ENCODE measurements around the gene PATZ1. TPM values are rescaled to one million over a fixed set of nuclear protein-coding genes. Genes with fewer than 3 reads are reported as not detected.
"Not testable (repeated sequence)": the region's sequence is repeated elsewhere in the genome, so short reads cannot be mapped to it uniquely, and the experiment has no call there.

The PATZ1 gene
- total RNA-seq (14.4 and 15.9 TPM in 2 replicates), polyA plus RNA-seq (6.1 and 6.7 TPM in 2 replicates), polyA minus RNA-seq (ENCODE audit: low replicate concordance) (18.4 and 23.1 TPM in 2 replicates)
- polyA plus RNA-seq (2012) = 9.2 and 11.5 TPM in 2 replicates

- TF ChIP-seq EZH2 (IDR thresholded peaks at IDR 0.05; ENCODE audit: low read length, missing control alignments) (no peak), CTCF (conservative IDR thresholded peaks at IDR 0.05 in 1 of 2, IDR thresholded peaks at IDR 0.05 in 1 of 2; ENCODE audit: low read depth in 1 of 2, low read length in 2 of 2) (no peak)
- peak; percentile 75 to 88 for DNase-seq (ENCODE audit: low read depth in 2 of 2)
- H3K4me2 ChIP-seq (ENCODE audit: extremely low read depth, insufficient read depth, low read length) = peak within 1 kb of the TSS; percentile 87
- H3K4me1 ChIP-seq (ENCODE audit: control insufficient read depth, extremely low read depth, insufficient read depth, low read length) = peaks cover 15% of the 10 kb centered on the region
- H2AFZ ChIP-seq (ENCODE audit: low read length) = peak within 1 kb of the TSS; percentile 33
- no peaks in the 10 kb centered on the region for H3K9me3 ChIP-seq (ENCODE audit: control insufficient read depth, insufficient read depth, low read depth, low read length)
- H3K9ac ChIP-seq (ENCODE audit: insufficient read depth, low read length) = peak within 1 kb of the TSS; percentile 48
- H3K4me3 ChIP-seq (replicated peaks in 1 of 4; ENCODE audit: control extremely low read depth in 1 of 4, insufficient read depth in 1 of 4, low read depth in 3 of 4, low read length in 4 of 4) = peak within 1 kb of the TSS; percentile 54 to 69 (median 65)
- H4K20me1 ChIP-seq (ENCODE audit: control insufficient read depth, extremely low read depth, insufficient read depth, low read length) = no peaks in the 10 kb centered on the region
- no peaks in the 10 kb centered on the region for H3K79me2 ChIP-seq (ENCODE audit: control insufficient read depth, insufficient read depth, low read length)
- H3K27ac ChIP-seq (ENCODE audit: insufficient read depth, low read length) = peak within 1 kb of the TSS; percentile 17
- H3K27me3 ChIP-seq (ENCODE audit: control insufficient read depth, insufficient read depth, low read length) = peaks cover 3% of the 10 kb centered on the region
- H3K36me3 ChIP-seq (ENCODE audit: control insufficient read depth, insufficient read depth, low read length) = peaks cover 10% of the 10 kb centered on the region
Measured at GRCh38 chr22:31346255-31346732, at the start of gene PATZ1. TSS of gene PATZ1 (minus strand) at chr22:31346346. CDS start at chr22:31345602, 744 bp downstream.

GRCh38 chr22:31394326-31394725, 48.2 kb upstream of the PATZ1 start:
- Histone ChIP-seq H3K9me3 (ENCODE audit: control insufficient read depth, insufficient read depth, low read depth, low read length) (no peaks in the 10 kb centered on the region), H3K4me2 (ENCODE audit: extremely low read depth, insufficient read depth, low read length) (no peak overlapping the region), H3K9ac (ENCODE audit: insufficient read depth, low read length) (no peak overlapping the region), H3K27me3 (ENCODE audit: control insufficient read depth, insufficient read depth, low read length) (no peaks in the 10 kb centered on the region), H3K4me1 (ENCODE audit: control insufficient read depth, extremely low read depth, insufficient read depth, low read length) (no peaks in the 10 kb centered on the region), H3K79me2 (ENCODE audit: control insufficient read depth, insufficient read depth, low read length) (no peaks in the 10 kb centered on the region), H3K27ac (ENCODE audit: insufficient read depth, low read length) (no peak overlapping the region), H3K4me3 (replicated peaks in 1 of 4; ENCODE audit: control extremely low read depth in 1 of 4, insufficient read depth in 1 of 4, low read depth in 3 of 4, low read length in 4 of 4) (no peak overlapping the region), H2AFZ (ENCODE audit: low read length) (no peak overlapping the region), H4K20me1 (ENCODE audit: control insufficient read depth, extremely low read depth, insufficient read depth, low read length) (no peaks in the 10 kb centered on the region), H3K36me3 (ENCODE audit: control insufficient read depth, insufficient read depth, low read length) (no peaks in the 10 kb centered on the region)
- peak in 1 of 2 donors; percentile 15 for DNase-seq (ENCODE audit: low read depth in 2 of 2)
- TF ChIP-seq CTCF (conservative IDR thresholded peaks at IDR 0.05 in 1 of 2, IDR thresholded peaks at IDR 0.05 in 1 of 2; ENCODE audit: low read depth in 1 of 2, low read length in 2 of 2) = no peak
- no peak for TF ChIP-seq EZH2 (IDR thresholded peaks at IDR 0.05; ENCODE audit: low read length, missing control alignments)

GRCh38 chr22:31393893-31394292, 47.7 kb upstream of the PATZ1 start:
- no peaks in the 10 kb centered on the region for H3K4me1 ChIP-seq (ENCODE audit: control insufficient read depth, extremely low read depth, insufficient read depth, low read length)
- no peak for TF ChIP-seq CTCF (conservative IDR thresholded peaks at IDR 0.05 in 1 of 2, IDR thresholded peaks at IDR 0.05 in 1 of 2; ENCODE audit: low read depth in 1 of 2, low read length in 2 of 2)
- TF ChIP-seq EZH2 (IDR thresholded peaks at IDR 0.05; ENCODE audit: low read length, missing control alignments) = no peak
- H3K4me3 ChIP-seq (replicated peaks in 1 of 4; ENCODE audit: control extremely low read depth in 1 of 4, insufficient read depth in 1 of 4, low read depth in 3 of 4, low read length in 4 of 4) = no peak overlapping the region
- H3K4me2 ChIP-seq (ENCODE audit: extremely low read depth, insufficient read depth, low read length) = no peak overlapping the region
- no peaks in the 10 kb centered on the region for H3K9me3 ChIP-seq (ENCODE audit: control insufficient read depth, insufficient read depth, low read depth, low read length)
- no peaks in the 10 kb centered on the region for H3K79me2 ChIP-seq (ENCODE audit: control insufficient read depth, insufficient read depth, low read length)
- H3K27me3 ChIP-seq (ENCODE audit: control insufficient read depth, insufficient read depth, low read length) = no peaks in the 10 kb centered on the region
- no peak overlapping the region for H3K9ac ChIP-seq (ENCODE audit: insufficient read depth, low read length)
- no peaks in the 10 kb centered on the region for H4K20me1 ChIP-seq (ENCODE audit: control insufficient read depth, extremely low read depth, insufficient read depth, low read length)
- H2AFZ ChIP-seq (ENCODE audit: low read length) = no peak overlapping the region
- no peak for DNase-seq (ENCODE audit: low read depth in 2 of 2)
- H3K36me3 ChIP-seq (ENCODE audit: control insufficient read depth, insufficient read depth, low read length) = no peaks in the 10 kb centered on the region
- H3K27ac ChIP-seq (ENCODE audit: insufficient read depth, low read length) = no peak overlapping the region

- H3K4me1 ChIP-seq (ENCODE audit: control insufficient read depth, extremely low read depth, insufficient read depth, low read length); H3K36me3 ChIP-seq (ENCODE audit: control insufficient read depth, insufficient read depth, low read length); H3K79me2 ChIP-seq (ENCODE audit: control insufficient read depth, insufficient read depth, low read length); H2AFZ ChIP-seq (ENCODE audit: low read length); H3K4me2 ChIP-seq (ENCODE audit: extremely low read depth, insufficient read depth, low read length); H3K27ac ChIP-seq (ENCODE audit: insufficient read depth, low read length); DNase-seq (ENCODE audit: low read depth in 2 of 2); H3K27me3 ChIP-seq (ENCODE audit: control insufficient read depth, insufficient read depth, low read length); H3K9ac ChIP-seq (ENCODE audit: insufficient read depth, low read length); H4K20me1 ChIP-seq (ENCODE audit: control insufficient read depth, extremely low read depth, insufficient read depth, low read length); H3K4me3 ChIP-seq (replicated peaks in 1 of 4; ENCODE audit: control extremely low read depth in 1 of 4, insufficient read depth in 1 of 4, low read depth in 3 of 4, low read length in 4 of 4); H3K9me3 ChIP-seq (ENCODE audit: control insufficient read depth, insufficient read depth, low read depth, low read length): not testable (repeated sequence)
Measured at GRCh38 chr22:31378651-31379050, 32.5 kb upstream of the PATZ1 start.
